HG03066 (cell line): ENCODE data around the gene SLC5A2.
A peak's percentile ranks its signal among the peaks of the same experiment; 100 is the strongest.
"Not testable (repeated sequence)": the region's sequence is repeated elsewhere in the genome, so short reads cannot be mapped to it uniquely, and the experiment has no call there.

Experiments used
- ATAC-seq: cut with Tn5 transposase; IDR thresholded peaks from one replicate; pipeline ENCODE4 v1.9.1; 2021; ENCODE audit warnings: low read depth; ENCODE audit not compliant: unreplicated experiment

Gene SLC5A2

DNA sequence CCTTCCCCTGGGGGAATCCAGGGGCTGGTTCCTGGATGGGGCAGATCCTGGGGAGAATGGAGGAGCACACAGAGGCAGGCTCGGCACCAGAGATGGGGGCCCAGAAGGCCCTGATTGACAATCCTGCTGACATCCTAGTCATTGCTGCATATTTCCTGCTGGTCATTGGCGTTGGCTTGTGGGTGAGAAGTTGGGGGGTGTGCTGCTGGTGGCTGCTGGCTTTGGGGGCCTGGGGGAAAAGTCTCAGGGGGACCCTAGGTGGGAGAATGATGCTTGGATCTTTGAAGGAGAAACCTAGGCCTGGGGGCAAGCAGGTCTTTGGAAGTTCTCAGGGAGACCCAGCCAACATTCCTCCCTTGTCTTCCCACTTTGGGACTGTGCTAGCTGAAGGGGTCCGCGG is at the start of gene SLC5A2:
SLC5A2 (plus strand) TSS at position 43 of the 400 bp plus-strand sequence; CDS start at position 57, 14 bp downstream.
- no peak for ATAC-seq

DNA sequence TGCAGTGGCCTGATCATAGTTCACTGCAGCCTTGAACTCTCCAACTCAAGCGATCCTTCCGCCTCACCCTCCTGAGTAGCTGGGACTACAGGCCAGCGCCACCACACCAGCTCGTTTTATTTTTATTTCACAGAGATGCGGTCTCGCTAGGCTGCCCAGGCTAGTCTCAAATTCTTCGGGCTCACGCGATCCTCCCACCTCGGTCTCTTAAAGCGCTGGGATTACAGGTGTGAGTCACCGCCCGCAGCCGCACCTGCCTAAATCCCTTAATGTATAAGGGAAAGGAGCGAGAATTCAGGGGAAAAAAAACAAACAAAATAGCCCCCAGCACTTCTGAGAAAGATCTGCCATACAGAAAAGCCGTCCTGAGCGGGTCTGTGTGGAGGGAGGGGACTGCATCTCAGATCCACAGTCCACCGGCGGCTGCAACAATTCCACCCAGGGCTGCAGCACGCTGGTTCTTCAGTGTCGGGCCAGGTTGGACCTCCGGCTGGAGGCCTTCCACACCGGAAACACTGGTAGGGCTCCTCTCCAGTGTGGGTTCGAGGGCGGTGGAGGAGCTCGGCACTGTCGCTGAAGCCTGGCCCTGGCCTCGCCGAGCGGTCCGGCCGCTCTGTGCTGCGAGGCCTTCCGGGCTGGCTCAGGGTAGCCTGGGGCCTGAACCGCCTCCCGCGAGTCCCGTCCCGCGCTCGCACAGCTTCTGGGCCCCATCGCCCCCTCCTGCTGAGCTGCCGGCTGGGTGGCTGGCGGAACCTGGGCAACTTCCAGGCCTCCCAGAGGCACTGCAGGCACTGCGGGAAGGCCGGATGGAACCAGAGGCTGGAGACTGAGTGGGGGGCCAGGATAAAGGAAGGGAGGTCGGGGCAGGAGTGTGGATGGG is 47.3 kb upstream of the SLC5A2 start:
- ATAC-seq: no peak

DNA sequence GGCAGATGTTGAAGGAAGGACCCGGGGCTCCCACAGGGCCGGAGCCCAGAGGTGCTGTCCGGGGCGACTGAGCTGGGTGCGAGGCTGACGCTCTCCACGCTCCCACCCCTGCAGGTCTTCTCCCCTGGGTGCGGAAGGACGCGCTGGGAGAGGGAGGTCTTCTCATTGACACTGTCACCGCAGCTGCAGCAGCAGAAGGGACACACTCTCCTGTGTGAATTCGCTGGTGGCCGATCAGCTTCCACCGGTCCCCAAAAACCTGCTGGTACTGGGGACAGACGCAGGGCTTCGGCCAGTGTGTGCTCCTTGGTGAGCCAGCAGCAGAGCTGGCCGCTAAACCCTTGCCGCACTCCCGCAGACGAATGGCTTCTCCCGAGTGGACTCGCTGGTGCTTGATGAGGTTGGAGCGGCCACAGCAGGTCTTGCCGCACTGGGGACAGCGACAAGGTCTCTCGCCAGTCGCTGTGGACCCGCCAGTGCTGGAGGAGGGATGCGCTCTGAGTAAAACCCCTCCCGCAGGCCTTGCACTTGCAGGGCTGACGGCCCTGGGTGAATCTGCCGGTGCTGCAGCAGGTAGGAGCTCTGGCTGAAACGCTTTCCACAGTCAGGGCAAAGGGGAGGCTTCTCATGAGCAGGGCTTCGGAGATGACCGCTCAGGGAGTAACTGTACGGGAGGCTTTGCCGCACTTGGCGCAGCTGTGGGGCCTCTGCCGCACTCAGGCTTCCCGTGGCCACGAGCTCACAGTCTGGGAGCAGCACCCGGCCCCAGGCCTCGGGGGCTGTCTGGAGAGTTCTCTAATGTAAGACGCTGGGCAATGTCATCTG is 46.5 kb upstream of the SLC5A2 start:
- no peak for ATAC-seq

DNA sequence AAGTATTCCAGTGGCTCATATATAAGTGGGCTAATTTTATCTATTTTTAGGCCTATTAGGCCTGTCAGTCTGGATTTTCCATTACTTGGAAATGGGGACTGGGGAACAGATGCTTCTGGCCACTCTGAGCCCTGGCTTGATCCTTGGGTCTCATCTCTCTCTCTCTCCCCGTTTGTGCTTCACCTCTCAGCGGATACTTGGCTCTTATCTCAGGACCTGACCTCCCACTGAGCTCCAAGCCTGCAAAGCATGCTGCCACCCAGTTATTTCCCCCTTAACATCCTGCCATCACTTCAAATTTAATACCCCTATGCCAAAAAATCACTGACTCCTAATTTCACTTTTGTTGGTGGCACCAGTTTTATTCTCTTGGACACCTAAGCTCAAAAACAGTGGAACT is 44.5 kb upstream of the SLC5A2 start:
- no peak for ATAC-seq

DNA sequence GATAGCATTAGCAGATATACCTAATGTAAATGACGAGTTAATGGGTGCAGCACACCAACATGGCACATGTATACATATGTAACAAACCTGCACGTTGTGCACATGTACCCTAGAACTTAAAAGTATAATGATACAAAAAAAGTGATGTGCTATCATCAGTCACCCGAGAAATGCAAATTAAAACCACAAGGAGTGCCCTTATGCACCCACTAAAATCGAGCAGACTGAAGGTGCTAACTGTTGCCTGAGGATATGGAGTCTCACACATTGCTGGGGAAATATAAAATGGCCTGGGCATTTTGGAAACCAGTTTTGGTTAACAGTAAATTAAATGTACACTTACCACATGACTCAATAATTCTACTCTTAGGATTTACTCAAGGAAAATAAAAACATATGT is 43.9 kb upstream of the SLC5A2 start:
- not testable (repeated sequence) for ATAC-seq

DNA sequence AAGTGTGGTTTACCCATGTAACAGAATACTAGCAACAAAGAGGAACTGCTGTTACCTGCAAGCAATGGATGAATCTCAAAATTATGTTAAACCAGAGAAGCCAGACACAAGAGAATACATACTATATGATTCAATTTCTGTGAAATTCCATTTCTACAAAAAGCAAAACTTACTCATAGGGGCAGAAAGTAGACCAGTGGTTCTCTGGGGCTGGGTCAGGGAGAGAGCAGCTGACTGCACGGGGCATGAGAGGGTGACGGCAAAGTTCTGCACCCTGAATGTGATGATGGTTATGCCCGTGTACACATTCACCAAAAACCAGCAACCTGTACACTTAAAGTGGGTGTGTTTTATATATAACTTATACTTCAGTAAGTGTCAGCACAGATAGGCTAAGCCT is 43.4 kb upstream of the SLC5A2 start:
- ATAC-seq: no peak

DNA sequence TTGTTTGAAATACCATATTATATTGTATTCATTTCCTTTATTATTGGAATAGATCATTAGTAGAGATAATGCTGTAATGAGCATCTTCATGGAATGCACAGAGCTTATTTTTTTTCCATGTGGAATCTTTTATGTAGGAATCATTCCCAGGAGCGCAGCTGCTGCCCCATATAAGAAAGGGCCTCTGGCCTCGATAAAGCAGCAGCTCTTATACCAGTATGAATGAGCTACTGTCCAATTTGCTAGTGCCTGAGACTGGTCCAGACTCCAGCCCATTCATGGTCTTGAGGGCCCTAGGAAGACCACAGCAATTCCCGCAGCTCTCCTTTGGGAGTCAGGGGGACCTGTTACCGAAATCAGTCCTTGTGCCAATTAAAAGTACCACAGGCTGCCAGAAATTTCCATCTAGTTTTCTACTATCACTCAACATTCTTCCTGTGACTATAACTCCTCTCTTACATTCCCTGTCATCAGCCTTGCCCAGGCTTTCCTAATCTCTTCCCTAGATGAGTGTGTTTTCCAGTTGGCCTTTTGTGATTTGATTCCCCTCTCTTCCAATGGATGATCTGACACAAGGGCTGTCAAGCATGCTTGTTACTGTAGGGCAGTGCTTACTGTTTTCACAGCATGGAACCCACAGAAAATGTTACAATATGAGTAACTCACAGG is 42.3 kb upstream of the SLC5A2 start:
- ATAC-seq: no peak

DNA sequence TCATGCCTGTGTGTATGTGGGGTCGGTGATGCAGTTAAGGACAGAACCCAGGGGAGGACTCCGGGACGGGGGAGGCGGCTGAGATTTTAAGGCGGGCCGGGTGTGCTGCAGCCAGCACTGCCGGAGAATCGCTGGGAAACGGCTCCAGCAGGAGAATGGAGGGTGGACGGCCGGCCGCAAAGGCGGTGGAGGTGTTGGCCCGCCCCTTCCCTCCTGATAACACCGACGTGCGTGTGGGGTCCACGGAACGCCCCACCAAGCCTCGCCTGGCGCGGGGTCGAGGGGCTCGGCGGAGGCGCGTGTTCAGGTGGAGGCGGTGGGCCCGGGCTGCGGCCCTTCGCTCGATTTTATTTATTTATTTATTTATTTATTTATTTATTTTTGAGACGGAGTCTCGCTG is 41.0 kb upstream of the SLC5A2 start:
- ATAC-seq: no peak

DNA sequence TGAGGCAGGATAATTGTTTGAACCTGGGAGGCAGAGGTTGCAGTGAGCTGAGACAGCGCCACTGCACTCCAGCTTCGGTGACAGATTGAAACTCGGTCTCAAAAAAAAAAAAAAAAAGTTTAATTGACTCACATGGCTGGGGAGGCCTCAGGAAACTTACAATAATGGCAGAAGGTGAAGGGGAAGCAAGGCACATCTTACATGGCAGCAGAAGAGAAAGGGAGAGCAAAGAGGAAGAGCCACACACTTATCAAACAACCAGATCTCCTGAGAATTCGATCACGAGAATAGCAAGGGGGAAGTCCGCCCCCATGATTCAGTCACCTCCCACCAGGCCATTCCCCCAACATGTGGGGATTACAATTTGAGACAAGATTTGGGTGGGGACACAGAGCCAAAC is 37.0 kb upstream of the SLC5A2 start:
- not testable (repeated sequence) for ATAC-seq

DNA sequence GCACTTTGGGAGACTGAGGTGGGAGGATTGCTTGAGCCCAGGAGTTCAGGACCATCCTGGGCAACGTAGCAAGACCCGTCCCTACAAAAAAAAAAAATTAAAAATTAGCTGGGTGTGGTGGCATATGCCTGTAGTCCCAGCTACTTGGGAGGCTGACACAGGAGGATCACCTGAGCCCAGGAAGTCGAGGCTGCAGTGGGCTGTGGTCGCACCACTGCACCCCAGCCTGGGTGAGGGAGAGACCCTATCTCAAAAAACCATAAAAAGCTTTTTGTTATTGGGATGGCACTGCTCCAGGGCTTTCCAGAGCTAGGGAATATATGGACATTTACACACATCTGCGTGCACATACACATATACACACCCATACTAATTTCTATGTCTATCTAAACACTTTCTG is 31.7 kb upstream of the SLC5A2 start:
- ATAC-seq: no peak

DNA sequence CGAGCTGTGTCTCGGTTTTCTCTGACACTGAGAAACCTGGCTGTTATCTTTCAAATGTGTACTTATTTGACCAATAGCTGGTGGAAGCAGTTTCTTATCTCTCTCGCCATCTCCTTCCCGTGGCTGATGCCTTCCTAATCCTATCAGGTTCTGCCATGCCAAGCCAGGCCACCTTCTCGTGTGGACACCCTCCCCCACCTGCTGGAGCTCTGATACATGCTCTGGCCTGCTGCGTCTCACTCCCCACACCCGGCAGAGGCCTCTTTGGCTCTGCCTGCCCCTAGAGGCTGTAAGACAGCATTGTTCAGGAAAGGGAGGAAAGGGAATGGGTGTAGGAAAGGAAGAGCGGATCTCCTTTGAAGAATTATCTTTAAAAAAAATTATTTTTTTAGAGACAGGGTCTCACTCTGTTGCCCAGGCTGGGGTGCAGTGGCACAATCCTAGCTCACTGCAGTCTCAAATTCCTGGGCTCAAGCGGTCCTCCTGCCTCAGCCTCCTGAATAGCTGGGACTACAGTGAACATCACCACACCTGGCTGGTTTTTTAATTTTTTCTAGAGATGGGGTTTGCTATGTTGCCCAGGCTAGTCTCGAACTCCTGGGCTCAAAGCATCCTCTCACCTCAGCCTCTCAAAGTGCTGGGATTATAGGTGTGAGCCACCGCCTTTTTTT is 31.1 kb upstream of the SLC5A2 start:
- no peak for ATAC-seq

DNA sequence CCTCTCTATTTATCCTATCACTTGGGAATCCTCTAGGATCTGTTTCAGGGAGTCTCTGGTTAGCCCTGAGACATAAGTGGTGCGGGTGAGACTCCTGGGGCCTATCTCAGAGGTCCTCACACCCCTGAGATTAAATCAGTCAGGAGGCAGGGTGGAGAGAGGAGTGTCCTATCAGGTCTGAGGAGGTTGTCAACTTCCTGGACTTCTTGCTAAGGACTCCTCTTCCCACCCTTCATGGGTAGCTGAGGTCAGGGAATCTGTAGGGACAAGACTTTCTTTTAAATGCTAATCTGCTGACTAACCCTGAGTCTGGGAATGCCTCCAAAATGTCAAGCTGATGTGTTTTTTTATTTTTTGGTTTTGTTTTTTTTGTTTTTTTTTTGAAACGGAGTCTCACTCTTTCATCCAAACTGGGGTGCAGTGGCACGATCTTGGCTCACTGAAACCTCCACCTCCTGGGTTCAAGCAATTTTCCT is 30.3 kb upstream of the SLC5A2 start:
- no peak for ATAC-seq

DNA sequence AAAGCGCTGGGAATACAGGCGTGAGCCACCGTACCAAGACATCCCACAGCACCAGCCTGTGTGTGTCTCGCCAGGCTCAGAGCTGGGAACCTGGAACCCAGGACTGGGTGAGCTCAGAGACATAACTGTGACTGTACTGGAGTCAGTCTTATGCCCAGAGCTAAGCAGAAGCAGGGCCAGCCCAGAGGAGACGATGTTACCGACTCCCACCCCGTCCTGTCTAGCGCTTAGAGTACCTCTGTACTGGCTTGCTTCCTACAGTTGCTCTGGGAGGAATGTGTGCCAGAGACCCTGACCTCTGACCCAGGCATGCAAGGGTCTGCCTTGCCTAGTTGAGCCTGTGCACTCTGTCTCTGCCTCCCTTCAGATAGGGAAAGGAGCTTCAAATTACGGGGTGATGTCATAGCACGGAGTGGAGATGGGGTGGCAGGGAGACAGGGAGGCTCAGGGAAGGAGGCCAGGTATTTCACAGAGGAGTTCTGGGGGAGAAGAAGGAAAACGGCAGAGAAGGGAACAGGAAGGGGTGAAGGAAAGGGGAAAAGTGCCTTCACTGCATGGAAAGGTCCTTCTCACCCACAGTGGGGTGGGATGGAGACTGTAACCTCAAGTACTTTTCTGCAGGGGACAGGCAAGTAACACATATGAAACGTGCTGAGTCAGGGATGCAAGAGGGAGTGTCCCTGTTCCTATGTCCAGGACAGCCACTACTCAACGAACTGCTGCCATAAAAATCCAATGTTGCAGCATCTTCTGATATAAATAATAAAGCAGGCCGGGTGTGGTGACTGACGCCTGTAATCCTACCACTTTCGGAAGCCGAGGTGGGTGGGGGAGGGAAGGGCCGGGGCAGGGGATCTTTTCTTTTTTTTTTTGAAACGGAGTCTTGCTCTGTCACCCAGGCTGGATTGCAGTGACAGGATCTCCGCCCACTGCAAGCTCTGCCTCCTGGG is 29.4 kb upstream of the SLC5A2 start:
- no peak for ATAC-seq

DNA sequence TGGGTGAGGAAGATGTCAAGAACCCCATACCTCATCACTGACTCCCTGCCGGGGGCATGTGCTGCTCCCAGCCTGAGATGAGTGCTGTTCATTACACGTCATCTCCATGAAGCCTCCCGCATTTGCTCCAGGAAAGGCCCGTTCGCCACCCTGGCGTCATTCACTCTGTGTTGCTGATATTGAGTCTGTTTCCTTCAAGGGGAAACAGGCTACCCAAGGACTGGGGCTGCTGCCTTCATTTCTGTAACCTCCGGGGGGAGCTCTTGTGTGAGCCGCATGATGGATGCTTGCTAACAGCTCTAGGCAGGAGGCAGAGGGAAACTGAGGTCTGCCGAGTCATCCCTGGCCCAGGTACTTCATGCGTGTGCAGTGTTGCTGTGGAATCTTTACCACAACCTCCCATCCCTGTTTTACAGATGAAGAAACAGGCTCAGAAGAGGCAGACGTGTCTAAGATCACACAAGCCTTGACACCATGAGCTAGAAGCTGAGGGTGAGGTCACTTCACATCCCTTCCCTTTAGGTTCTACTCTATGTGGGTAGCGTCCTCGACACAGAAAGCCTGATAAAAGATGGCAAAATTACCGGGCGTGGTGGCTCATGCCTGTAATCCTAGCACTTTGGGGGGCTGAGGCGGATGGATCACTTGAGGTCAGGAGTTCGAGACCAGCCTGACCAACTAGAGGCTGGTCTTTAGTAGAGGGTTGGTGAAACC is 27.2 kb upstream of the SLC5A2 start:
- no peak for ATAC-seq

DNA sequence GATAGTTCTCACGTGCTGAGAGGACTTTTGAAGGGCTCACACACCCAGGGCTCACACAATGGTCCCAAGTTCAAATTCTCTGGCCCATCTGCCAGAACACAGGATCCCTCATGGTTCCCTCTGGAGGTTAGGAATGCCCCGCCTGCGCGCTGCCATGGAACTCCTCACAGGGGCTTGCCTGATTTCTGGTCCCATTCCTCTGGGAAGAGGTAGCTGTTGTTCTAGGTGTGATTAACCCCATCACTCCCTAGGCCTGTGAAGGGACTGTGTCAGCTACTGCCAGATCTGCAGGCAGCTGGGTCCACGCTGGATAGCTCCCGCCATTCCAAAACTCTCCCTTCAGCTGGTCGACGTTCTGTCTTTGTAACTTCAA is 25.9 kb upstream of the SLC5A2 start:
- ATAC-seq: no peak

DNA sequence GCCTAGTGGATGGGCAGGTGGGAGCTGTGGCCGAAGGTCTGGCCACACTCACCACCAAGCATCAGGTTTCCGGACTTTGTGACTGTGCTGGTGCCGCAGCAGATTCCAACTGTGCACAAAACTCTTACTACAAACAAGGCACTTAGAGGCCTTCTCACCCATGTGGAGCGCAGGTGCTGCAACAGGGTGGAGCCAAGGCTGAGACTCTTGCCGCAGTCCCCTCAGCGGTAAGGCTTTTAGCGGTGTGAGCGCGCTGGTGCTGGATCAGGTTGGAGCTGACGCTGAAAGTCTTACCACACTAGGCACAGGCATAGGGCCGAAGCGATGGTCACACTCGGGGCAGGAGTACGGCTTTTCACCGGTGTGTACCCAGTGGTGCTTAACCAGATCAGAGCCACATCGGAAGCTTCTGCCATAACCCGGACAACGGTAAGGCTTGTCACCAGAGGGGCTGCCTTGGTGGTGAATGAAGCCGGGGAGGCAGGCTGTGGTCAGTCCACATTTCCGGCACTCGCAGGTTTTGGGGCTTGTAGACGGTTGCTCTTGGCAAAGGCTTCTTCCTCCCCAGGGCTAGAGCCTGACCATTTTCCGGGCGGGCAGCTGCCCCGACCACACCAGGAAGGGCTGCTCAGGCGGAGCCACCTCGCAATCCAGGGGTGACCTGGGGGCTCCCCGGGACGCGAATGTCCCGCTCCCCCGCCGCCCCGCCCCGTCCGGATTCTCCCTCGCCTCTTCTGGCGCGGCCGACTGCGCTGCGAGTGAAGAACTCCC is 24.7 kb upstream of the SLC5A2 start:
- no peak for ATAC-seq

DNA sequence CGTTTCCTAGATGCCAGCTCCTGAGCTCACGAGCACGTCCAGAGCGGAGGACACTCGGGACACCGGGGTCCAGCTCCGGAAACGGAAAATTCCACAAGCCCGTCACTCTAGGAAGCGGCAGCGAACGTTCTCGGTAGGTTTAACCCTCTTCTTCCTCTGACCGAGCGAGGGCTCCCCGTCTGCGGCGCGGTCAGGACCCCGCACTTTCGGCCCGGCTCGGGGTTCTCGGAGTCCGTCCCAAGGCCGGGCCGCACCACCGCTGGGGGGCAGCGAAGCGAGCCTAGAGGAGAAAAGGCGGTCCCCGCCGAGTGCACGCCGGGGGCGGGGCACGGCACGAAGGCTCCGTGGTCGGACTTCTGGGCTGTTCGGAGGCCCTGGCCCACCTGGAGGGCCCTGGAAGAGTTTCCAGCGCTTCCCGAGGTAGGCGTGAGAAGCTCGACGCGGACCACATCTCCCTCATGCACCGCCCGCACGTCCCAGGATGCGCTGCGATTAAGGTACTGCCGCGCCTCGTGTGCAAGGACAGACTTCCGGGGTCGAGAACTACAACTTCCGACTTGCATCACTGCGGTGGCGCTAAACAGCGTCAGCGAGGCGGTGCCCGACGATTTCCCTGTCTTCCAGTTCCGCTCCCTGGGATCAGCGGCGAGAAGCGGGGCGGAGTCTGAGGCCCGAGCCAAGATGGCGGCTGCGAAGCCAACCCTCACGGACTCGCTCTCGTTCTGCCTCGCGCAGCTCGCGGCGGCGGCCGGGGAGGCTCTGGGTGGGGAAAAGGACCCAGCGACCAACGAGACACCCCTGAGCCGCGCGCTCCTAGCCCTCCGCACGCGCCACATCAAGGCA is 23.9 kb upstream of the SLC5A2 start, which contains the start of gene ARMC5:
ARMC5 (plus strand) TSS at position 658 of the 843 bp plus-strand sequence; CDS start at position 682, 24 bp downstream.
- ATAC-seq: peak; percentile 75
